HG03108 (cell line): ENCODE data around the gene ATP5F1E.
"Not testable (repeated sequence)": the region's sequence is repeated elsewhere in the genome, so short reads cannot be mapped to it uniquely, and the experiment has no call there.

Source experiments
- ATAC-seq: cut with Tn5 transposase; IDR thresholded peaks from one replicate; pipeline ENCODE4 v1.9.1; 2021; ENCODE audit warnings: moderate library complexity; ENCODE audit not compliant: unreplicated experiment

Gene ATP5F1E

DNA sequence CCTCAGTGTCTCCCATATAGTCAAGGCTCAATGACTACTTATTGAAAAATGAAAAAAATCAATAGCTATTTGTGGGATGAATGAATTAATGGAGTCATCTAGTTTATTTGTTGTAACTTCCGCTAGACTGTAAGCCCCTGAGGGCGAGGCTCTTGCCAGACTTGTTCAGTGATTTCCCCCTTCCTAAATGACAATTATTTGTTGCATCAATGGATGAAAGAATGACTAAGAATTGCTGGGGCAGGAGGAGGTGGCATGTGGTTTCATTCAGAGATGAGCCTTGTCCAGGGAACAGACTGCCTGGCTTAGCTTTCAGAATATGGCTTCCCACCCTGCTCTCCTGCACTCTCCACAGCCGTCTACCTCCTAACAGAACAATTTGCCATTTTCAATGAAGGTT, 11.6 kb upstream of the ATP5F1E start:
- no peak for ATAC-seq

GRCh38 chr20:59042796-59043631, 10.9 kb upstream of the ATP5F1E start:
- ATAC-seq: peak; percentile 91

DNA sequence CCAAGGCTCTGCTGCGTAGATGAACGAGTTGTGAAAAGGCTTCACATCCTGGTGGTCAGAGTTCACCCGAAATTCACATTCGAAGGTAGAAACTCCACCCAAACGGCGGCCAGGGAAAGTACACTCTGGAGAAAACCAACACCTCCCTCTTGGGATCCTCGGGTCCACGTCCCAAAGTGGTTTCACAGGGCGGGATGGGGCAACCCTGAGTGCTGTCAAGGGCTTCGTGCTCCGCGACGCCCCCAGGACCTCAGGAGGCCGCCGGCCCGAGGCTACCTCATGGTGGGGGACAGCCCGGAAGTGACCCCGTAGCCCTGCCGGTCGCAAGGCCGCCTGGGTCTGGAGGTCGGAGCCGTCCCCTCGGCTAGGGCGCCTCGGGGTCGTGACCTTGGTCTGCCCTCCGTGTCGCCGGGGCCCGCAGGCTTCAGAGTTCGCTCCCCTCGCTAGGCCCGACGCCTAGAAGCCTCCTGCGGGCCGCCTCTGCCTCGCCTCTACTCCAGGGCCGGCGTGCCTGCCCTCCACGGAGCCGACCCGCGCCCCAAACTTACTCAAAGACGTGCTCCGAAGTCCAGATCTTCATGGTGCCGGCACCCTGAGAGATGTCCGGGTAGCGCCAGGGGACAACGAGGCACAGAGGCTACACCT, 10.1 kb upstream of the ATP5F1E start, which contains the start of gene PRELID3B:
TSS of gene PRELID3B (minus strand) at position 636 of the 645 bp plus-strand sequence. CDS start at position 580, 56 bp downstream.
- peak; percentile 20 for ATAC-seq

DNA sequence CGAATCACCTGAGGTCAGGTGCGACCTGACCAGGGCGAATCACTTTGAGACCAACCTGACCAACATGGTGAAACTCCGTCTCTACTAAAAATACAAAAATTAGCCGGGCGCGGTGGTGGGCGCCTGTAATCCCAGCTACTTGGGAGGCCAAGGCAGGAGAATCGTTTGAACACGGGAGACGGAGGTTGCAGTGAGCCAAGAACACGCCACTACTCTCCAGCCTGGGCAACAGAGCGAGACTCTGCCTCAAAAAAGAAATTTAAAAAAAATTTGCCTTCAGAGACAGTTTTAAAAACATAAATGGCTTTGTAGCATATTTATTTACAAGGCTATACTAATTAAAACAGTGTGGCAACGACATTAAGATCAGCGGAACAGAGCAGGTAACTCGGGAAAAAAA, 9.4 kb upstream of the ATP5F1E start:
- not testable (repeated sequence) for ATAC-seq

GRCh38 chr20:59040667-59041066, 8.5 kb upstream of the ATP5F1E start:
- ATAC-seq: no peak

- ATAC-seq: no peak
These were observed 7.1 kb upstream of the ATP5F1E start for GRCh38 chr20:59039233-59039632.

GRCh38 chr20:59037386-59037785, 5.3 kb upstream of the ATP5F1E start:
- ATAC-seq: no peak

- ATAC-seq: no peak
These were observed 3.2 kb upstream of the ATP5F1E start for GRCh38 chr20:59035381-59035780.

- ATAC-seq: no peak
These were observed 1.6 kb upstream of the ATP5F1E start for GRCh38 chr20:59033616-59034165.

DNA sequence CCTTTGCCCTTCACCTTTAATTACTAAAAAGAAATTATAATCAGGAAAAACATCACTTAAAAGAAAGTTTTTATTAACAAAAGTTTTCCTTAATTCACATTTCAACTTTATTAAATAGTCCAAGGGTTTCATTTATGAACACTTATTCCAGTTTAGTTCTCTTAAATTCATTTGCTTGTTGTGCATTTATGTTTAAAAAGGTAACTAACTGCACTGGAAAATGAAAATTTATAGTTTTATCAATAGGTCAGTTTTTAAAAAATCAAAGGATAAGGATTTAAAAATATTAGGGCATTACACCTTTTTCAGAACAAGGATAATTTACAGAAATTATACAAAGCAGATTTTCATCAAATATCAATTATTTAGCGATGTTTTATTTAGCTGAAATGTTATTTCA, 958 bp upstream of the ATP5F1E start:
- no peak for ATAC-seq

DNA sequence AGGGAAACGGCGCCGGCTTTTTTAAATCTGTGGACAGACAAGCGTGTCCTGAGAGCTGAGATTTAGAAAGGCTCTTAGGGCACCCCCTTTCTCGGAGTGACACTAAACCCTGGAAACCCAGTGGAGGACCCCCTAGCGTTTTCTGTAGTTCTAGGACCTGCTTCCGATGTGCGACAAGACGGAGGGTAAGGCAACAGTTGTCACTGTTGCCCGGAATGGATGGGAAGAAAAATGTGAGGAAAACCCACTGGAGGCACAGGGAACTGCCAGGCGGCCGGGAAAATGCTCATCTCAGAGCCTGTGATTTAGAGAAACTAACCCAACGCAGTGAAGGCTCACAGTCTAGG, 551 bp upstream of the ATP5F1E start:
- ATAC-seq: no peak

DNA sequence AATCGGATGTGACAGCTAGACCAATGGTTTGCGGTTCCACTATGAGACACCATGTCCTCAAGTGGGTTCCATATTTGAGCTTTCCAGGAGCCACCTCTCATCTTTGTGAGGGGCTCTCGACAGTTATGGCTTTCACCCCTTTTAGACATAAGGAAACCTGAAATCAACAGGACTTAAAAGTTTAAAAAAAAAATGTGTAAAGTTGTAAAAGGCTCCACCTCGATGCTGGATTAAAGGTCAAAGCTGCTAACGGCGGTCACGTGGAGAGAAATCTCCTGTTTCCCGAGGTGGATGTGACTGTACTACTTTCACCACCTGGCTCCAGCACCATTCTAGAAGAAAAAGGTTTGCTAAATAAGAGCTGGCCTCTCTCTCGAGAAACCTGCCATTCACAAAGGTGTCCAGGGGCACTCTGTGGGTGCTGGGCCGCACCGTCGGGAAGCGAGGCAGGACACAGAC, 542 bp downstream of the ATP5F1E start:
- no peak for ATAC-seq

GRCh38 chr20:59030911-59031563, 1.1 kb downstream of the ATP5F1E start:
- ATAC-seq: no peak

- no peak for ATAC-seq
These were observed 3.3 kb downstream of the ATP5F1E start for GRCh38 chr20:59028812-59029211.

DNA sequence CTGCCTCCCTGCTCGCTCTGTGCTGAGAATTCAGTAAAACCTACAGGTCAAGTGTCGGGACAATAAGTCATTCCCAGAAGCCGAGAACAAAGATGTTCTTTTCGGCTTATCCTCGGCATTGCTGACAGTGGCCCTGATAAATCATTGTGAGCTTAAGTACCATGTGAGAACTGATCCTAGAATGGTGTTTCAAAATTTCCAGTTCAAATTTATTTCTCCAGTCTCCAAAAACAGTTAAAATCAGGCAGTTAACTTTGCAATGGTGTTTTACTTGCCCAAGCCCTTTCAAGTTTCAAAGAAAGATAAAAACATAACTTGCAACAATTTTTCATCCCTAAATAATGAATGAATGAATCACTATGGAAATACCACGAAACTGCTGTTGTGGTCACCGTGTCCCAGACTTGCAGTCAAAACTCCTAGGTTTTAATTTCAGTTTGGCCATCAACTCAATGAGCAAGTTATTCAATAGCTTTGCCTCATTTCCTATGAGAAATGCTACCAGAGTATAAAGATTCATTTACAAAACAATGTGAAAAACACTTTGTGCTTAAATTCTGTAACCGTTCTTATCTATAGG, 4.3 kb downstream of the ATP5F1E start:
- ATAC-seq: no peak

DNA sequence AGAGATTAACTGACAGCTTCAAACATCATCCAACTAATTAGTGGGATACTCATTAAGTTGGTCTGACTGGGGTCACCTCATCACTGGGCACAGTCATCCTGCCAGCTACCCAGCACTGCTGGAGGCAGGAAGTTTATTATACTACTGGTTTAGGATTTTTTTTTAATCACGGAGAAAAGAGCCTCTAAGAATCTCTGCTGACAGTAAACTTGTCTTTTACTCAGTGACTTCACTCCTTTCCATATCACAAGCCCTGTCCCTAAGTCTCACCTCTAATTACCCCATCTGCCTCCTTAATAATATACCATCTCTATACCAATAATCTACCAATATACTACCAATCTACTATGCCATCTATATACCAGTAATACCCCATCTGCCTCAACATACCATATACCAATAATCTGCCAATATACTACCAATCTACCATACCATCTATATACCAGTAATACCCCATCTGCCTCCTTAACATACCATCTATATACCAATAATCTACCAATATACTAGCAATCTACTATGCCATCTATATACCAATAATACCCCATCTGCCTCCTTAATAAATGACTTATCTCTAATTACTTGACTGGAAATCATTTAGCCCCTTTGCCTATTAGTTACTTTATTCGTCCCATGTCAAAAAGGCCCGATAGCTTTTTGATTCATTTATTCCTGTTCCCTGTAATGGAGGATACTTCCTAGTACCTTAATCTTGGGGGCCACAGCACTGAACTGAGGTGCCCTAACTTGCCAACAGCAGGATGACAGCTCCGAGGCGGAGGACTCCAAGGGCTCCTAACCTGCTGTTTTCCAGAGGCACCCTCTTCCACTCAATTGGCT, 5.0 kb downstream of the ATP5F1E start:
- no peak for ATAC-seq

DNA sequence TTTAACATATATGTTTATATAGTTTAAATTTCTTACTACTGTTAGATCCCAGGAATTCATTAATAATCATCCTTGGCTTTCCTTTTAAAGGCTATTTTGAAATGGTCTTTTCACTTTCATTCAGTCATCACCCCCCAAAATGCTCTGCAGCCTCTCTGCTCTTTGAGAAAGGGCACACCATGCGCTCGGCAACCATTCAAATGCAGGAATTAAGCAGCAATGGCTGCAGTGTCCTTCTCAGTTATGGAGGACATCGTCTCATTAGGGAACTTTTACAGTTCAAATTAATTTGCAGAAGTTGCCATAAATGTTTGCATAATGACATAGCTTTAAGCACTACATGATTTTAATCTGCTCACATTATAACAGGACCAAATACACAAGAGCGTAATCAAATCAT, 6.6 kb downstream of the ATP5F1E start:
- no peak for ATAC-seq

DNA sequence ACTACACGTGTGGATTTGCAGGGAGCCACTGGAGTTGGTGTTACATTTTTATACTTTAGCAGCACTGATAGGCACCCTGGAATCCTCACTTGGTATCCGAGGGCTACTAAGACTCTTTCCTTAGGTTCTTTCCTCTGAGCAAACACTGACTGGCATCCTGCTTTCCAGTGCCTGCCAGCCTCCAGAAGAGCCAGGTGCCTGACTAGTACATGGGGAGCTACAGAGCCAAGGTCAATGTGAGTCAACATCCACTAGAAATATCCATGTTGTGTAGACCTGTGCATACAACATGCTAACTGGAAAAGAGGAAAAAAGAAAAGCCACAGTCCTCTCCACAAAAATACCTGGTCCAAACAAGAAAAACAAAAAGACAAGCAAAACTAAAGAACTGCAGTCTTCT, 7.0 kb downstream of the ATP5F1E start:
- no peak for ATAC-seq

- ATAC-seq: no peak
These were observed 8.0 kb downstream of the ATP5F1E start for GRCh38 chr20:59024111-59024530.

GRCh38 chr20:59023616-59024015, 8.5 kb downstream of the ATP5F1E start:
- ATAC-seq: no peak
